ENCODE results near the gene DSC2.

Gene DSC2

DNA sequence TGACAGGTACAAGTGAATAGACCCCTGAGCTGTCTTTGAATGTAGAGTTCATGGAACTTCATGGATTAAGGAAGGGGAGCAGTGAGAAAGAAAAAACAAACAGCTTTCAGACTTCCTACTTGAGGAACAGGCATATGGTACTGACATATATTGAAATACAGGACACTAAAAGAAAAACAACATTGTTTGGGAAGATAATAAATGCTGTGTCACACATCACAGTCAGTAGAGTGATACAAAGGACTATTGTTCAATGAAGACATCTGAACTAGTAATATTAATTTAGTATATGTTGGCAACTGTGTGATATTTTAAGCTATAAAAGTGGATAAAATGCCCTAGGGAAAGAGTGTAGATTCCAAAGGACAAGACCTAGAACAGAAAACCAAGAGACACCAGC is 3.3 kb downstream of the DSC2 start:
- DNase-seq: no peak

DNA sequence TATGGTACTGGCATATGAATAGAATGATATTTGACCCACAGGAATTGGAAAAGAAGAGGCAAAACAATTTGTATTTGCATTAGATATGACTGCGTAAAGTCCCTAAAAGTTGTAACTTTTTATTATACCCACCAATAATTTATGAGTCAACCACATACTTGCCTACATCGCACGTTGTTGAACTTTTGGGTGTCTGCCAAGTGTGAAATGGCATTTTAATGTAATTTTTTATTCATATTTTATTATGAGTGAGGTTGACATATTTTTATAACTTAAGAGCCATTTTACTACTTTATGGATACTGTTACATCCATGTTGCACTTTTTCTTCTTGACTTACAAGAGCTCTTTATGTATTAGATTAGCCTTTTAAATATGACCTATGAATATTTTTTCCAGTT is 4.6 kb downstream of the DSC2 start:
- no peak for DNase-seq

DNA sequence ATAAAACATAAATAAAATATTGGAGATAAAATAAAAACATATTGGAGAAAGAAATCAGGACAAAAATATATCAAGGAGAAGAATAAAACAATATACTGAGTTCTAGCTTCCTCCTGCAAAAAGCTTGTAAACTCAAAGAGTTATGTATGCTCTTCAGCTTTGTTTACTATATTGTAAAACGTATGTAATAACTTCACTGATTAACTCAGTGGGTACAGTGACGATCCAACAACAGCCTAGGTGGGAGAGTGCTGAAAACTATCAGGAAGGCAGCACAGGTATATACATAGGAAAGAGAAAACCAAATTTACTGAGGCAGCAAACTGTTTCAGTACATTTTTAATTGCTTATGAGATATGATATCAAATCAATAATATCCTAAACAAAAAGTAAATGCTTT is 8.3 kb downstream of the DSC2 start:
- DNase-seq: no peak

DNA sequence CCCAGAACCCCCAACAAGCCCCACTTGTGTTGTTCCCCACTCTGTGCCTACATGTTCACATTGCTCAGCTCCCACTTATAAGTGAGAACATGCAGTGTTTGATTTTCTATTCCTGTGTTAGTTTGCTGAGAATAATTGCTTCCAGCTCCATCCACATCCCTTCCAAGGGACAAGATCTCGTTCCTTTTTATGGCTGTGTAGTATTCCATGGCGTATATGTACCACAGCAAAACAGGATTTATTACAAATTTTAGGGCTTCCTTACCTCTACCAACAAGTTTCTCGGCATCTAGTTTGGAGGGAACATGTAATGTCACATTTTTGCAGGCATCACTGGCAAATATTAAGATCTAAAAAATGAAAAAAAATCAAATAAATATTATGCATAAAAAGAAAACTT is 8.9 kb downstream of the DSC2 start:
- no peak for DNase-seq

GRCh38 chr18:31091350-31091749 is 10.9 kb downstream of the DSC2 start:
- DNase-seq: no peak

- DNase-seq: no peak
Observed at GRCh38 chr18:31088532-31088931, 13.7 kb downstream of the DSC2 start.

GRCh38 chr18:31079973-31080372 is 22.2 kb downstream of the DSC2 start:
- no peak for DNase-seq

GRCh38 chr18:31077878-31078277 is 24.3 kb downstream of the DSC2 start:
- no peak for DNase-seq

GRCh38 chr18:31072175-31072574 is 30.0 kb downstream of the DSC2 start:
- DNase-seq: no peak

- DNase-seq: no peak
Observed at GRCh38 chr18:31070206-31070605, 32.0 kb downstream of the DSC2 start.

DNA sequence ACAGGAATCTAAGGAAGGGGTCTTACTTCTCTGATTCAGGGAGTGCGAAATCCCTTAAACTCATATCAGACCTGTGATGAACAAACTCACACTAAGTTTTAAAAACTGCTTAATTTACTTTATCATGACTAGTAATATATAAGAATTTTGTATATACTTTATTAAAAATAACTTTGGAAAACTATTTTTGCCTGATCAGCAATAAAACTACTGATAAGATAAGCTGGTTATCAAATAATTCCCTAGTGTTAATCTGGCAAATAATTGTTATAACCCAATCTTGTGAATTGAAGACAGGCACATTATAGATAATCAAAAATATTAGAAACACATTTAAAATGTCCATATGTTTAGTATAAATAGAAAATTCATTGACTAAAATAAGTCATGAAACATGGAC is 36.0 kb downstream of the DSC2 start:
- DNase-seq: no peak

- no peak for DNase-seq
Observed at GRCh38 chr18:31065036-31065773, 37.0 kb downstream of the DSC2 start.

DNA sequence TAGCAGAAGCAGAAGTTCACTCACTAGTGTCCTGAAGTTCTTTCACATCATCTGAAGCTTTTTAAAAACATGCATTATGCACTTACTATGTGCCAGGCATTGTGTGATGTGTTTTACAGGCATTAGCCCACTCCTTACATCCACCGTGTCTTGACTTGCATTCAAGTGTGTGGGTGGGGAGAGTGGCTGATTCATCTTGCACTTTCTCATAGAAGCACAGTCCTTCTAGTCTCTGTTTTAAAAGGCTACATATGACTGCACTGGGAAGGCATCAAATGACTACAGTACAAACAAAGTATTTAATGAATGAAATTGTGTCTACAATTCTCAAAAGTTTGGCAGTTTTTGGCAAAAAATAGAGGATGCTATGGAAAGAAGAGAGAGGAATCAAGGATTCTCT is 38.1 kb downstream of the DSC2 start:
- no peak for DNase-seq

- no peak for DNase-seq
Observed at GRCh38 chr18:31061945-31062344, 40.3 kb downstream of the DSC2 start.

GRCh38 chr18:31058897-31059296 is 43.3 kb downstream of the DSC2 start:
- no peak for DNase-seq

- no peak for DNase-seq
Observed at GRCh38 chr18:31057917-31058316, 44.3 kb downstream of the DSC2 start.

GRCh38 chr18:31057051-31057450 is 45.2 kb downstream of the DSC2 start:
- DNase-seq: no peak

DNA sequence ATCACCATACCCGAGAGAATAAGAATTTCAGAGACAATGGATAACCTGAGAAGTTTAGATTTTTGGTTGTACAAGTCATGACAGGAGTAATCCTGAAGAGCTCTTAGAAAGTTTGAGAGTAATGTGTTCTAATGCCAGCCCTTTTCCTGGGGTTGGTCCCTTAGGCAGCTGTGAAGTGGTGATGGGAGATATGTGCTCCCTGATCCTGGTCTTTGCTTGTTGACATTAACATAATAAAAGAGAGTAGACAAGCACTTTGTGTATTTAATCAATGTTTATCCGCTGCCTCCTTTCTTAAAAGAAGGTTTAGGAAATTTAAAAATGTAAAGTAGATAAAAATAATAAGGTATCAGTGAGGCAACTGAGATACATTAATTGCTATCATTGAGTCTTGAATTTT is 45.9 kb downstream of the DSC2 start:
- no peak for DNase-seq

DNA sequence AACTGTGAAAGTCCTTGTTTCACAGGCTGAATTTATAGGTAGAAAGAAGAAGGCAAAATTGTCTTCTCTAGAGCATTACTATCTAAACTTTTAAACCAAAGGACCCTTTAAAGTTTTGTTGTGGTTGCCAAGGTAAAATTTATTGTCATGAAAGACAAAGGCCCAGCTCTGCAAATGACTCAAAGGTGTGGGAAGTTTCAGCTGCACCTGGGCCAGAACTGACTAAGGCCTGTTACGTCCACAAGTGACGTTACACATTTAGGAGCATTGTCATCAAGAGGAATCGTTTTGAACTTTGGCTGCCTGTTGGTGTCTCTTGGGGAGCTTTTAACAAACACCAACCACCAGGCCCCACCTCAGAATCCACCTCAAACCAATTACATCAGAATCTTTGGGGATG is 51.6 kb downstream of the DSC2 start:
- no peak for DNase-seq

DNA sequence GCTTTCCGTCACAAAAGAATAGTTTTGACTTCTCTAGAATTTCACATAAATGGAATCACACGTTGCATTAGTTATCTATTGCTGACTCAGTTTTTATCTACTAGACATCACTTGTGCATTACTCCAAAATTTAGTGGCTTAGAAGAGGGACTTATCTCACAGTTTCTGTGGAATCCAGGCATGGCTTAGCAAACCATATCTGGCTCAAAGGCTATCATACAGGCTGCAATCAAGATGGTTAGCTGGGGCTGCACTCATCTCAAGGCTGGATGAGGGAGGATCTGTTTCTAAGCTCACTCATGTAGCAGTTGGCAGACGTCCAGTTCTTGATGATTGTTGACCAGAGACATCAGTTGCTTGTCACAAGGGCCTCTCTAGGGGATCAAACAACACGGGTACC is 53.0 kb downstream of the DSC2 start:
- DNase-seq: no peak

- no peak for DNase-seq
Observed at GRCh38 chr18:31048216-31048615, 54.0 kb downstream of the DSC2 start.

GRCh38 chr18:31046916-31047315 is 55.3 kb downstream of the DSC2 start:
- no peak for DNase-seq

- no peak for DNase-seq
Observed at GRCh38 chr18:31045599-31045998, 56.6 kb downstream of the DSC2 start.

DNA sequence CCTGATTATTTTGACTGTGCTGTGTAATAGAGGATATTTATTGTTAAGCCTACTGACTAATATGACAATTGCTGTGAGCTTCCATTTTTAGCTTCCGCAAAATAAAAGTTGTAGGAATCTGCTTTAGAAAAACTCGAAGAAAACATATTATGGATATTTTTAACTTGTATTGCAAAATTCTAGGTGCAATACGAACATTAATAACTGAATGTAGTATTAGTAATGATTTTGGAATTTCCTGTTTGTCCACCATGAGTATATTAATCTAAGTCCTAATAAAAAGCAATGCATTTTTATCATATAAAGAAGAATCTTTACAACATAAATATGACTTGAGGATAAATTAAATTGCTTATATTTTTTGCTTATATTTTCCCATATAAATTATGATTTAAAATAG is 57.3 kb downstream of the DSC2 start:
- no peak for DNase-seq
